ENCODE data around the gene MYDGF. TPM values are rescaled to one million over a fixed set of nuclear protein-coding genes. Genes with fewer than 3 reads are reported as not detected.

MYDGF gene
- total and polyA plus RNA-seq, 9 of the 15 experiments (the other 6 are each of a cell fraction or from before 2014, with no cell fraction given) = 4.2 to 141 (median 82.1) TPM

DNA sequence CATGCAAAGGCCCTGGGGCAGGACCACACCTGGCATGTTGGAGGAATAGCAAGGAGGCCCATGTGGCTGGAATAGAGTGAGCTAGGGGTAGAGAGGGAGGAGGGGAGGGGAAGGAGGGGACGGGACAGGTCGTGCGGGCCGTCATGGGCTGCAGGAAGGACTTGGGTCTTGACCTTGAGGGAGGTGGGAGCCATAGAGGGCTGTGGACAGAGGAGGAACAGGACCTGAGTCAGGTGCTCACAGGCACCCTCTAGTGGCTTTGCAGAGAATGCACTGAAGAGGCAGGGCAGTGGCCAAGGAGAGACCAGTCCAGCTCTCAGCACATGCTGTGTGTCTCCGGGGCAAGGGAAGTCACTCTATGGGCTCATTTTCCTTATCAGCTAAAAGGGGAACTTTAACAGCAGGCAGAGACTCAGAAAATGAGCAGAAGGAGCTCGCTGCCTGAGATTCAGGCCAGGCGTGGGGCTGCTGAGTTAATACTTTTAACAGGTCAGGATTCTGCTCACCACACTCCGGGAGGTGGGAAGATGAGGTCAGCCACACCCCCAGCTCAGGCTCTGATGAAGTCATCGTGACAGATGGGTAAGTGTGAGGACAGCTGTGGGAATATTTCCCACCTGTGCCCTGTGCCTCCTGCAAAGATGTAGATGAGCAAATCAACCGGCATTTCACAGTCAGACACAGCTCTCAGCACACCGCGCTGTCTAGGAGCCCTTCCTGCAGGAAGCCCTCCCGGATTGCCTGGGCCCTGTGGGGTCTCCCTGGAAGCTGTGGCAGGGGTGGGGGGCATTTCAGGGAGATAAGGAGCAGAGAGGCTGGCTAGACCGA is 36.8 kb downstream of the MYDGF start (continued):
- TF ChIP-seq CCNT2 (IDR thresholded peaks at IDR 0.05; ENCODE audit: borderline replicate concordance, extremely low read depth, insufficient read length, low read depth, low read length) = no peak
- no peak for TF ChIP-seq ZNF780A (CRISPR knock-in tag; IDR thresholded peaks at IDR 0.05)
- TF ChIP-seq GABPB1 (CRISPR knock-in tag; IDR thresholded peaks at IDR 0.05) = peak; percentile 67; the same call in 1 of the 2 replicates
- TF ChIP-seq, protein P1, sequence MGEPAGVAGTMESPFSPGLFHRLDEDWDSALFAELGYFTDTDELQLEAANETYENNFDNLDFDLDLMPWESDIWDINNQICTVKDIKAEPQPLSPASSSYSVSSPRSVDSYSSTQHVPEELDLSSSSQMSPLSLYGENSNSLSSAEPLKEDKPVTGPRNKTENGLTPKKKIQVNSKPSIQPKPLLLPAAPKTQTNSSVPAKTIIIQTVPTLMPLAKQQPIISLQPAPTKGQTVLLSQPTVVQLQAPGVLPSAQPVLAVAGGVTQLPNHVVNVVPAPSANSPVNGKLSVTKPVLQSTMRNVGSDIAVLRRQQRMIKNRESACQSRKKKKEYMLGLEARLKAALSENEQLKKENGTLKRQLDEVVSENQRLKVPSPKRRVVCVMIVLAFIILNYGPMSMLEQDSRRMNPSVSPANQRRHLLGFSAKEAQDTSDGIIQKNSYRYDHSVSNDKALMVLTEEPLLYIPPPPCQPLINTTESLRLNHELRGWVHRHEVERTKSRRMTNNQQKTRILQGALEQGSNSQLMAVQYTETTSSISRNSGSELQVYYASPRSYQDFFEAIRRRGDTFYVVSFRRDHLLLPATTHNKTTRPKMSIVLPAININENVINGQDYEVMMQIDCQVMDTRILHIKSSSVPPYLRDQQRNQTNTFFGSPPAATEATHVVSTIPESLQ (CRISPR knock-in tag; IDR thresholded peaks at IDR 0.05) = 0 out of 2 replicates have a peak, but pooled peaks have one; percentile 65
- TF ChIP-seq, protein P2, sequence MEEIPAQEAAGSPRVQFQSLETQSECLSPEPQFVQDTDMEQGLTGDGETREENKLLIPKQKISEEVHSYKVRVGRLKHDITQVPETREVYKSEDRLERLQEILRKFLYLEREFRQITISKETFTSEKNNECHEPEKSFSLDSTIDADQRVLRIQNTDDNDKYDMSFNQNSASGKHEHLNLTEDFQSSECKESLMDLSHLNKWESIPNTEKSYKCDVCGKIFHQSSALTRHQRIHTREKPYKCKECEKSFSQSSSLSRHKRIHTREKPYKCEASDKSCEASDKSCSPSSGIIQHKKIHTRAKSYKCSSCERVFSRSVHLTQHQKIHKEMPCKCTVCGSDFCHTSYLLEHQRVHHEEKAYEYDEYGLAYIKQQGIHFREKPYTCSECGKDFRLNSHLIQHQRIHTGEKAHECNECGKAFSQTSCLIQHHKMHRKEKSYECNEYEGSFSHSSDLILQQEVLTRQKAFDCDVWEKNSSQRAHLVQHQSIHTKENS (CRISPR knock-in tag; IDR thresholded peaks at IDR 0.05) = no peak
- TF ChIP-seq, protein P3, sequence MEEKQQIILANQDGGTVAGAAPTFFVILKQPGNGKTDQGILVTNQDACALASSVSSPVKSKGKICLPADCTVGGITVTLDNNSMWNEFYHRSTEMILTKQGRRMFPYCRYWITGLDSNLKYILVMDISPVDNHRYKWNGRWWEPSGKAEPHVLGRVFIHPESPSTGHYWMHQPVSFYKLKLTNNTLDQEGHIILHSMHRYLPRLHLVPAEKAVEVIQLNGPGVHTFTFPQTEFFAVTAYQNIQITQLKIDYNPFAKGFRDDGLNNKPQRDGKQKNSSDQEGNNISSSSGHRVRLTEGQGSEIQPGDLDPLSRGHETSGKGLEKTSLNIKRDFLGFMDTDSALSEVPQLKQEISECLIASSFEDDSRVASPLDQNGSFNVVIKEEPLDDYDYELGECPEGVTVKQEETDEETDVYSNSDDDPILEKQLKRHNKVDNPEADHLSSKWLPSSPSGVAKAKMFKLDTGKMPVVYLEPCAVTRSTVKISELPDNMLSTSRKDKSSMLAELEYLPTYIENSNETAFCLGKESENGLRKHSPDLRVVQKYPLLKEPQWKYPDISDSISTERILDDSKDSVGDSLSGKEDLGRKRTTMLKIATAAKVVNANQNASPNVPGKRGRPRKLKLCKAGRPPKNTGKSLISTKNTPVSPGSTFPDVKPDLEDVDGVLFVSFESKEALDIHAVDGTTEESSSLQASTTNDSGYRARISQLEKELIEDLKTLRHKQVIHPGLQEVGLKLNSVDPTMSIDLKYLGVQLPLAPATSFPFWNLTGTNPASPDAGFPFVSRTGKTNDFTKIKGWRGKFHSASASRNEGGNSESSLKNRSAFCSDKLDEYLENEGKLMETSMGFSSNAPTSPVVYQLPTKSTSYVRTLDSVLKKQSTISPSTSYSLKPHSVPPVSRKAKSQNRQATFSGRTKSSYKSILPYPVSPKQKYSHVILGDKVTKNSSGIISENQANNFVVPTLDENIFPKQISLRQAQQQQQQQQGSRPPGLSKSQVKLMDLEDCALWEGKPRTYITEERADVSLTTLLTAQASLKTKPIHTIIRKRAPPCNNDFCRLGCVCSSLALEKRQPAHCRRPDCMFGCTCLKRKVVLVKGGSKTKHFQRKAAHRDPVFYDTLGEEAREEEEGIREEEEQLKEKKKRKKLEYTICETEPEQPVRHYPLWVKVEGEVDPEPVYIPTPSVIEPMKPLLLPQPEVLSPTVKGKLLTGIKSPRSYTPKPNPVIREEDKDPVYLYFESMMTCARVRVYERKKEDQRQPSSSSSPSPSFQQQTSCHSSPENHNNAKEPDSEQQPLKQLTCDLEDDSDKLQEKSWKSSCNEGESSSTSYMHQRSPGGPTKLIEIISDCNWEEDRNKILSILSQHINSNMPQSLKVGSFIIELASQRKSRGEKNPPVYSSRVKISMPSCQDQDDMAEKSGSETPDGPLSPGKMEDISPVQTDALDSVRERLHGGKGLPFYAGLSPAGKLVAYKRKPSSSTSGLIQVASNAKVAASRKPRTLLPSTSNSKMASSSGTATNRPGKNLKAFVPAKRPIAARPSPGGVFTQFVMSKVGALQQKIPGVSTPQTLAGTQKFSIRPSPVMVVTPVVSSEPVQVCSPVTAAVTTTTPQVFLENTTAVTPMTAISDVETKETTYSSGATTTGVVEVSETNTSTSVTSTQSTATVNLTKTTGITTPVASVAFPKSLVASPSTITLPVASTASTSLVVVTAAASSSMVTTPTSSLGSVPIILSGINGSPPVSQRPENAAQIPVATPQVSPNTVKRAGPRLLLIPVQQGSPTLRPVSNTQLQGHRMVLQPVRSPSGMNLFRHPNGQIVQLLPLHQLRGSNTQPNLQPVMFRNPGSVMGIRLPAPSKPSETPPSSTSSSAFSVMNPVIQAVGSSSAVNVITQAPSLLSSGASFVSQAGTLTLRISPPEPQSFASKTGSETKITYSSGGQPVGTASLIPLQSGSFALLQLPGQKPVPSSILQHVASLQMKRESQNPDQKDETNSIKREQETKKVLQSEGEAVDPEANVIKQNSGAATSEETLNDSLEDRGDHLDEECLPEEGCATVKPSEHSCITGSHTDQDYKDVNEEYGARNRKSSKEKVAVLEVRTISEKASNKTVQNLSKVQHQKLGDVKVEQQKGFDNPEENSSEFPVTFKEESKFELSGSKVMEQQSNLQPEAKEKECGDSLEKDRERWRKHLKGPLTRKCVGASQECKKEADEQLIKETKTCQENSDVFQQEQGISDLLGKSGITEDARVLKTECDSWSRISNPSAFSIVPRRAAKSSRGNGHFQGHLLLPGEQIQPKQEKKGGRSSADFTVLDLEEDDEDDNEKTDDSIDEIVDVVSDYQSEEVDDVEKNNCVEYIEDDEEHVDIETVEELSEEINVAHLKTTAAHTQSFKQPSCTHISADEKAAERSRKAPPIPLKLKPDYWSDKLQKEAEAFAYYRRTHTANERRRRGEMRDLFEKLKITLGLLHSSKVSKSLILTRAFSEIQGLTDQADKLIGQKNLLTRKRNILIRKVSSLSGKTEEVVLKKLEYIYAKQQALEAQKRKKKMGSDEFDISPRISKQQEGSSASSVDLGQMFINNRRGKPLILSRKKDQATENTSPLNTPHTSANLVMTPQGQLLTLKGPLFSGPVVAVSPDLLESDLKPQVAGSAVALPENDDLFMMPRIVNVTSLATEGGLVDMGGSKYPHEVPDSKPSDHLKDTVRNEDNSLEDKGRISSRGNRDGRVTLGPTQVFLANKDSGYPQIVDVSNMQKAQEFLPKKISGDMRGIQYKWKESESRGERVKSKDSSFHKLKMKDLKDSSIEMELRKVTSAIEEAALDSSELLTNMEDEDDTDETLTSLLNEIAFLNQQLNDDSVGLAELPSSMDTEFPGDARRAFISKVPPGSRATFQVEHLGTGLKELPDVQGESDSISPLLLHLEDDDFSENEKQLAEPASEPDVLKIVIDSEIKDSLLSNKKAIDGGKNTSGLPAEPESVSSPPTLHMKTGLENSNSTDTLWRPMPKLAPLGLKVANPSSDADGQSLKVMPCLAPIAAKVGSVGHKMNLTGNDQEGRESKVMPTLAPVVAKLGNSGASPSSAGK (IDR thresholded peaks at IDR 0.05) = peak; percentile 28; the same call in 1 of the 2 replicates
- peak; percentile 69 for TF ChIP-seq SP1 (CRISPR knock-in tag; IDR thresholded peaks at IDR 0.05)
- TF ChIP-seq NONO (IDR thresholded peaks at IDR 0.05; ENCODE audit: low read depth in 2 of 2, low read length in 1 of 2) = no peak; a peak in 1 of 4 replicates
- TF ChIP-seq LEF1 (IDR thresholded peaks at IDR 0.05) = 0 out of 2 replicates have a peak, but pooled peaks have one; percentile 34
- peak in 1 of 2 experiments; percentile 84; a peak in 2 of 4 replicates for TF ChIP-seq TEAD1 (CRISPR knock-in tag; IDR thresholded peaks at IDR 0.05)
- TF ChIP-seq PHF8 (IDR thresholded peaks at IDR 0.05; ENCODE audit: borderline replicate concordance, low read length) = no peak

Measured in K562 (cell line).